Measurements from ENCODE around the gene C16orf46. TPM values are rescaled to one million over a fixed set of nuclear protein-coding genes. Genes with fewer than 3 reads are reported as not detected.
A peak's percentile ranks its signal among the peaks of the same experiment; 100 is the strongest.

C16orf46 gene
- total and polyA plus RNA-seq, 8 donors = 0.63 to 2.5 (median 1.6) TPM

GRCh38 chr16:81076566-81077075 is 417 bp downstream of the C16orf46 start:
- Histone ChIP-seq H3K27ac (peak overlapping the region; percentile 92 to 94), H3K4me1 (peaks cover 0 to 13% of the 10 kb centered on the region in 2 donors), H3K36me3 (no peaks in the 10 kb centered on the region), H3K4me3 (peak overlapping the region; percentile 57 to 81), H3K9me3 (no peaks in the 10 kb centered on the region), H3K27me3 (no peaks in the 10 kb centered on the region)
- peak in 3 of 4 donors; percentile 86 to 97 (median 92) for DNase-seq
- TF ChIP-seq CTCF (IDR thresholded peaks at IDR 0.05) = no peak
- peak; percentile 96 for ATAC-seq
- intact Hi-C loops (cut with DNase I) = no loop called here

GRCh38 chr16:81073560-81074330 is 3.3 kb downstream of the C16orf46 start:
- DNase-seq = no peak
- Histone ChIP-seq H3K4me1 (peaks cover 0 to 13% of the 10 kb centered on the region in 2 donors), H3K36me3 (no peaks in the 10 kb centered on the region), H3K27ac (no peak overlapping the region), H3K9me3 (no peaks in the 10 kb centered on the region), H3K4me3 (no peak overlapping the region), H3K27me3 (no peaks in the 10 kb centered on the region)
- ATAC-seq = no peak
- intact Hi-C loops (cut with DNase I) = no loop called here
- no peak for TF ChIP-seq CTCF (IDR thresholded peaks at IDR 0.05)

GRCh38 chr16:81071805-81072204 is 5.2 kb downstream of the C16orf46 start:
- ATAC-seq = no peak
- H3K4me3 ChIP-seq = no peak overlapping the region
- H3K27me3 ChIP-seq = no peaks in the 10 kb centered on the region
- H3K4me1 ChIP-seq = peaks cover 0 to 6% of the 10 kb centered on the region in 2 donors
- no peaks in the 10 kb centered on the region for H3K9me3 ChIP-seq
- H3K27ac ChIP-seq = no peak overlapping the region
- no peaks in the 10 kb centered on the region for H3K36me3 ChIP-seq
- no peak for TF ChIP-seq CTCF (IDR thresholded peaks at IDR 0.05)
- no peak for DNase-seq
- intact Hi-C loops (cut with DNase I) = no loop called here

- no peak for ATAC-seq
- DNase-seq = no peak
- no peak overlapping the region for H3K27ac ChIP-seq
Observed at GRCh38 chr16:81070979-81071378, 6.1 kb downstream of the C16orf46 start.

More at GRCh38 chr16:81070979-81071378, 6.1 kb downstream of the C16orf46 start:
- no peaks in the 10 kb centered on the region for H3K9me3 ChIP-seq
- intact Hi-C loops (cut with DNase I) = no loop called here
- H3K27me3 ChIP-seq = no peaks in the 10 kb centered on the region
- no peak for TF ChIP-seq CTCF (IDR thresholded peaks at IDR 0.05)
- H3K4me1 ChIP-seq = peaks cover 0 to under 1% of the 10 kb centered on the region in 2 donors
- H3K36me3 ChIP-seq = no peaks in the 10 kb centered on the region
- H3K4me3 ChIP-seq = no peak overlapping the region
